A673 (cell line): Measurements from ENCODE around the gene IER5. TPM values are rescaled to one million over a fixed set of nuclear protein-coding genes. Genes with fewer than 3 reads are reported as not detected.

Source experiments
- BruUV-seq: library from RNA; stranded (reverse); fragments of 400-500 nt; replicated peaks from 2 replicates; lab custom pipeline; 2021; lab: Mats Ljungman, UMichigan
- CTCF ChIA-PET: fragments of 300-600 bp; sonication (Branson Sonifier 250); formaldehyde crosslinking; loops from one replicate; lab custom pipeline; 2022; ENCODE audit warnings: antibody characterized with exemption; lab: Charles Lee
- POLR2A ChIA-PET: fragments of 300-600 bp; sonication (Branson Sonifier 250); formaldehyde crosslinking; loops from one replicate; lab custom pipeline; 2022; ENCODE audit warnings: antibody characterized with exemption; ENCODE audit not compliant: low non-redundant PET; lab: Charles Lee
- DNase-seq: peaks from one replicate; pipeline ENCODE4 v3.0.0-alpha.2; 2015; ENCODE audit warnings: low spot score
- H3K27ac ChIP-seq: fragments of 200-600 bp; sonication (generic); 2 replicates; pipeline ENCODE4 v1.5.1; 2016; ENCODE audit warnings: mixed run types, low read depth, mild to moderate bottlenecking, mixed read lengths, antibody characterized with exemption, low read length; ENCODE audit not compliant: poor library complexity, severe bottlenecking
- H3K27me3 ChIP-seq: fragments of 200-600 bp; sonication (generic); replicated peaks from 2 replicates; pipeline ENCODE4 v1.6.1; 2017; ENCODE audit warnings: mixed run types, low read depth, mild to moderate bottlenecking, mixed read lengths, antibody characterized with exemption, low read length; ENCODE audit not compliant: insufficient read depth, poor library complexity
- H3K36me3 ChIP-seq: fragments of 200-600 bp; sonication (generic); 2 replicates; pipeline ENCODE4 v1.6.1; 2016; ENCODE audit warnings: mixed run types, mild to moderate bottlenecking, mixed read lengths, antibody characterized with exemption, low read length; ENCODE audit not compliant: insufficient read depth, poor library complexity, severe bottlenecking
- H3K4me1 ChIP-seq: fragments of 200-600 bp; sonication (generic); 2 replicates; pipeline ENCODE4 v1.6.1; 2017; ENCODE audit warnings: mixed run types, mild to moderate bottlenecking, mixed read lengths, antibody characterized with exemption, low read length; ENCODE audit not compliant: insufficient read depth, poor library complexity, severe bottlenecking
- H3K4me3 ChIP-seq: fragments of 200-600 bp; sonication (generic); 2 replicates; pipeline ENCODE4 v1.5.1; 2016; ENCODE audit warnings: low read depth, mixed run types, mild to moderate bottlenecking, mixed read lengths, low read length; ENCODE audit not compliant: poor library complexity, severe bottlenecking
- H3K9me3 ChIP-seq: fragments of 200-600 bp; sonication (generic); 2 replicates; pipeline ENCODE4 v1.6.1; 2016; ENCODE audit warnings: mixed run types, low read depth, mild to moderate bottlenecking, mixed read lengths, antibody characterized with exemption, low read length; ENCODE audit not compliant: poor library complexity, severe bottlenecking
- EZH2 ChIP-seq: fragments of 200-600 bp; sonication (generic); IDR thresholded peaks from 2 replicates; pipeline ENCODE4 v1.6.1; 2017; ENCODE audit warnings: borderline replicate concordance, low read depth, mild to moderate bottlenecking, mixed read lengths, antibody characterized with exemption, low read length; ENCODE audit not compliant: poor library complexity, severe bottlenecking
- intact Hi-C: fragments of 100-400 bp; cut with micrococcal nuclease; formaldehyde crosslinking; loops from one replicate; pipeline ENCODE4 v1.10.0; 2022; ENCODE audit not compliant: unreplicated experiment
- total RNA-seq: library from RNA; stranded (reverse); gene quantifications from 2 replicates; pipeline ENCODE4 v1.2.3, GENCODE V29; 2021
- TF ChIP-seq, protein P1 (sequence below): fragments of 300-800, 200-600 bp; sonication (generic); conservative IDR thresholded peaks from 2 replicates; pipeline ENCODE4 v1.5.1; 2017; ENCODE audit warnings: low read depth, mild to moderate bottlenecking, antibody characterized with exemption, low read length, moderate library complexity, mixed read lengths

IER5 gene
- total RNA-seq, 1 experiment from 2014 or later: 28.2 TPM

DNA sequence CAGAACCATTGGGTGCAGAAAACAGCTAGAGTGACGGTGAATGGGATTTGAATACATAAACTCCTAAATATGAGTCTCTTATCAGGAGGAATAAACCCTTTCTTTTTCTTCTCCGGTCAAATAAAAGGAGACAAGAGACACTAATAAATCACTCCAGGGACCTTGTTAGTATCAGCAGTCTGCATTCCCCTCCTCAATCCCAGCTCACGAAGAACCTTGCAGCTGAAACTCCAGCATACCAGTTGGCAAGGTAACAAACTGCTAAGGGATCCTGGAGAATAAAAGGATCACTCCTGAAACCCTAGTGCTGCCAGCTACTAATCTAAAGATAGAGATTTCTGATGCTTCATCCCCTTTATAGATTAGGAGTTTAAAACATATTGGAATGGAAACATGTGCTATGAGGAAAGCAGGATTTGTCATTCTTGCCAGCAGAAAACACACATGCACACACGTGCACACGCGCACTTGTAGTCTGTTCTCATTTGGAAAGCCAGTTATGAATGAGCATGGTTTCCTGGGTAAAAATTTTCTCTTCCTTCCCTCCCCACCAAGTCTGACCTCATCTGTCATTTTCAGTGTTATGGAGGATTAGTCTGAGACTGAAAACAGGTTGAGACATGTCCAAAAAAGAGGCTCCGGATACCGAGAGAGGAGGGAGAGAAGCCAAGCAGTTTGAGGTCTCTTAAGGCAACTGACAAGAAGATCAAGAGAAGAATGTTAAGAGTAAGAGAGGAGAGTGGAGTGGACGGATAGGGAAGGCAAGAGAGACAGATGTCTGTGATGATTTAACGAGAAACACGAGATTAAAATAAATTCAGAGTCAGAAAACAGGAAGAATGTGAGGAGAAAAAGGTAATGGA lies 10.9 kb downstream of the IER5 start:
- BruUV-seq: no TSS peak
- POLR2A ChIA-PET: interaction anchor here (0.7 kb wide), 1 partner anchor 873 kb away, joined by 3 read pairs; no protein-coding TSS in a partner anchor
- H3K4me3 ChIP-seq: peak overlapping the region; percentile 6
- H3K27me3 ChIP-seq: no peaks in the 10 kb centered on the region
- H3K27ac ChIP-seq: peak overlapping the region; percentile 93
- no peak for TF ChIP-seq EZH2
- TF ChIP-seq, protein P1, sequence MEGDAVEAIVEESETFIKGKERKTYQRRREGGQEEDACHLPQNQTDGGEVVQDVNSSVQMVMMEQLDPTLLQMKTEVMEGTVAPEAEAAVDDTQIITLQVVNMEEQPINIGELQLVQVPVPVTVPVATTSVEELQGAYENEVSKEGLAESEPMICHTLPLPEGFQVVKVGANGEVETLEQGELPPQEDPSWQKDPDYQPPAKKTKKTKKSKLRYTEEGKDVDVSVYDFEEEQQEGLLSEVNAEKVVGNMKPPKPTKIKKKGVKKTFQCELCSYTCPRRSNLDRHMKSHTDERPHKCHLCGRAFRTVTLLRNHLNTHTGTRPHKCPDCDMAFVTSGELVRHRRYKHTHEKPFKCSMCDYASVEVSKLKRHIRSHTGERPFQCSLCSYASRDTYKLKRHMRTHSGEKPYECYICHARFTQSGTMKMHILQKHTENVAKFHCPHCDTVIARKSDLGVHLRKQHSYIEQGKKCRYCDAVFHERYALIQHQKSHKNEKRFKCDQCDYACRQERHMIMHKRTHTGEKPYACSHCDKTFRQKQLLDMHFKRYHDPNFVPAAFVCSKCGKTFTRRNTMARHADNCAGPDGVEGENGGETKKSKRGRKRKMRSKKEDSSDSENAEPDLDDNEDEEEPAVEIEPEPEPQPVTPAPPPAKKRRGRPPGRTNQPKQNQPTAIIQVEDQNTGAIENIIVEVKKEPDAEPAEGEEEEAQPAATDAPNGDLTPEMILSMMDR: no peak
- H3K4me1 ChIP-seq: peaks cover 100% of the 10 kb centered on the region
- no peaks in the 10 kb centered on the region for H3K9me3 ChIP-seq
- DNase-seq: peak; percentile 93
- intact Hi-C loops: no loop called here
- no peaks in the 10 kb centered on the region for H3K36me3 ChIP-seq
- CTCF ChIA-PET: no interaction called here

DNA sequence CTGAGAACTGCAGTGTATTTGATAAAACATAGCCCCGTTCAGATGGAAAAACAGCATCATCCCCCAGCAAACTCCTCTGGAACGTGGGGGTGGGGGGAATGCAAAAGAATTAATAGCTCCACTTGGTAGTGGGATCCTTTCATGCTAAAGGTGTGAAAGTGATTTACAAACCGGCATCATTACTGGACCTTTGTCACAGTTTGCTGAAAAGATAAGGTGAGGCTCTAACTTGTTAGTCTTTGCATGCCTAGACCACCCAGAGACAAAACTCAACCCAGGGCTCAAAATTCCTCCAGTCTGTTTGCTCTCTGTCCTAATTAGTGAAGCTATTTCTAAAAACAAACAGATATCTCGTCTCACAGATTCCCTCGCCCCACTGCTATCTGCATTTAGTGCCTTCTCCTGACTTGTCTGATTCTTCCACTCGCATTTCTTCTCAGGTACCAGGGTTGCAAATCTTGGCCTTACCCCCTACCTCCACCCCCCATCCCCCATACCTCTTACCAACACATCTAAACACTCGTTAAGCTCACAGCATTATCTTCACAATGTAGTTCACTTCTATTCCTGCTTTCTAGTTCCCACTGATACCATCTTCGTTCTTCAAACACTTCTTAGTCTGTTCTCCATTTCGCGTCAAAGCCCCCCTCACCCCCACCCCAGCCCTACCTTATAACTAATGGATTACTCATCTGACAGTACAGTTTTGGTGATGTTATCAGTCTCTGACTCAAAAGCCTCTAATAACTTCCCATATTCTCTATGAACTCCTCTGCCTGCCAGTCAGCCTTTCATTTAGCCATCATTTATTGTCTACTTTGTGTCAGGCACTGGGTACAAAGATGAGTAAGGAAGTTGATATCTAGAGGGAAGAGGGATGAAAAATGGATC lies 11.8 kb downstream of the IER5 start:
- TF ChIP-seq, protein P1: no peak
- TF ChIP-seq EZH2: no peak
- BruUV-seq: no TSS peak
- H3K27me3 ChIP-seq: no peaks in the 10 kb centered on the region
- peaks cover 94% of the 10 kb centered on the region for H3K4me1 ChIP-seq
- no peaks in the 10 kb centered on the region for H3K36me3 ChIP-seq
- intact Hi-C loops: no loop called here
- ChIA-PET CTCF (no interaction called here), POLR2A (interaction anchor here (0.7 kb wide), 1 partner anchor 873 kb away, joined by 3 read pairs; no protein-coding TSS in a partner anchor)
- peak overlapping the region; percentile 6 for H3K4me3 ChIP-seq
- no peaks in the 10 kb centered on the region for H3K9me3 ChIP-seq
- peak overlapping the region; percentile 93 for H3K27ac ChIP-seq
- peak; percentile 38 for DNase-seq

DNA sequence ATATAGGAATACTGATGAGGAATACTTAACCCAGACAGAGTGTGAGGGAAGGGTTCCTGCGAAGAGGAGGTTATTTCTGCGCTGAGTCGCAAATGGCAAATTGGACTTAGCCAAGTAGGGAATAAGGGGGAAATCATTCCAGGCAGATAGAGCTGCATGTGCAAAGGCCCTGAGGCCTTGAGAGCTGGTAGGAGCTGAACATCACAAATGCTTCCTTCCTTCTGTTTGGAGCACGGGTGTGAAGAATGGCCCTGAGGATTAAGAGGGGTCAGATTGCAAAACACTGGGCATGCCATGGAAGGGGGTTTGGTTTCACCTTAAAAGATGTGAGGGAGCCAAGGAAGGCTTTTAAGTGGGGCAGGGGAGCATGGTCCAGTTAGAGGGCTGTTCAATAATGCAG lies 12.4 kb downstream of the IER5 start:
- POLR2A ChIA-PET: no interaction called here
- CTCF ChIA-PET: interaction anchor here (0.8 kb wide), 1 partner anchor 35 kb away, joined by 4 read pairs; no protein-coding TSS in a partner anchor
- intact Hi-C loops: no loop called here

More for the DNA sequence above, 12.4 kb downstream of the IER5 start:
- Histone ChIP-seq H3K27me3 (no peaks in the 10 kb centered on the region), H3K9me3 (no peaks in the 10 kb centered on the region), H3K4me1 (peaks cover 92% of the 10 kb centered on the region), H3K27ac (peak overlapping the region; percentile 93), H3K36me3 (no peaks in the 10 kb centered on the region), H3K4me3 (peak overlapping the region; percentile 22)
- no peak for DNase-seq
- no TSS peak for BruUV-seq
- no peak for TF ChIP-seq EZH2
- TF ChIP-seq, protein P1: no peak
